ENCODE data around the gene SVEP1. TPM values are rescaled to one million over a fixed set of nuclear protein-coding genes. Genes with fewer than 3 reads are reported as not detected.

SVEP1 gene
- total RNA-seq, 4 donors from 2014 or later: 13.9 to 26.8 (median 17.4) TPM

- Histone ChIP-seq H3K27me3 (no peaks in the 10 kb centered on the region), H3K9me3 (no peaks in the 10 kb centered on the region), H3K36me3 (no peaks in the 10 kb centered on the region), H3K4me3 (no peak overlapping the region), H3K4me1 (no peaks in the 10 kb centered on the region), H3K27ac (no peak overlapping the region)
- intact Hi-C loops (cut with DNase I; ENCODE audit: low total_unique reads): no loop called here
- TF ChIP-seq POLR2A (IDR thresholded peaks at IDR 0.05): no peak
- in situ Hi-C loops (cut with MboI; ENCODE audit: low pct_ligation_motif_present in 1 of 4, low pct_unique_long_range_greater_than_20kb in 1 of 4, low sequenced_read_pairs in 3 of 4): loop anchor here in 3 of 4 donors (25.0 kb wide), 2 partner anchors 164 to 414 kb away; no protein-coding TSS in a partner anchor
- no peak for DNase-seq
- 86 to 95% methylated on average over 4 of the region's 4 CpGs for WGBS, 2 donors (ENCODE audit: low coverage in 1 of 2)
Observed at GRCh38 chr9:110601098-110601497, 21.6 kb upstream of the SVEP1 start.

- H3K9me3 ChIP-seq: no peaks in the 10 kb centered on the region
- no peak for DNase-seq
- H3K4me1 ChIP-seq: no peaks in the 10 kb centered on the region
- in situ Hi-C loops (cut with MboI; ENCODE audit: low pct_ligation_motif_present in 1 of 4, low pct_unique_long_range_greater_than_20kb in 1 of 4, low sequenced_read_pairs in 3 of 4) (no loop called here), intact Hi-C loops (cut with DNase I; ENCODE audit: low total_unique reads) (no loop called here)
- H3K27me3 ChIP-seq: no peaks in the 10 kb centered on the region
- WGBS, 2 donors (ENCODE audit: low coverage in 1 of 2): 86% methylated on average over 9 of the region's 10 CpGs; no CpG with 5 or more reads in 1 of the 2 donors
- H3K27ac ChIP-seq: no peak overlapping the region
- H3K36me3 ChIP-seq: no peaks in the 10 kb centered on the region
- no peak for TF ChIP-seq CTCF (IDR thresholded peaks at IDR 0.05)
- TF ChIP-seq POLR2AphosphoS5 (IDR thresholded peaks at IDR 0.05): no peak
- no peak for TF ChIP-seq POLR2A (IDR thresholded peaks at IDR 0.05)
- TF ChIP-seq EP300 (IDR thresholded peaks at IDR 0.05; ENCODE audit: low read depth): no peak
- no peak overlapping the region for H3K4me3 ChIP-seq
Observed at GRCh38 chr9:110599468-110599867, 19.9 kb upstream of the SVEP1 start.

GRCh38 chr9:110592044-110592830 lies 12.7 kb upstream of the SVEP1 start:
- Histone ChIP-seq H3K27ac (no peak overlapping the region), H3K9me3 (no peaks in the 10 kb centered on the region), H3K4me3 (no peak overlapping the region), H3K27me3 (no peaks in the 10 kb centered on the region), H3K4me1 (no peaks in the 10 kb centered on the region), H3K36me3 (no peaks in the 10 kb centered on the region)
- intact Hi-C loops (cut with DNase I; ENCODE audit: low total_unique reads) (no loop called here), in situ Hi-C loops (cut with MboI; ENCODE audit: low pct_ligation_motif_present in 1 of 4, low pct_unique_long_range_greater_than_20kb in 1 of 4, low sequenced_read_pairs in 3 of 4) (no loop called here)
- WGBS, 2 donors (ENCODE audit: low coverage in 1 of 2): 79 to 82% methylated on average over 3 to 5 of the region's 5 CpGs
- DNase-seq: no peak
- TF ChIP-seq POLR2AphosphoS5 (IDR thresholded peaks at IDR 0.05) (no peak), EP300 (IDR thresholded peaks at IDR 0.05; ENCODE audit: low read depth) (no peak), CTCF (IDR thresholded peaks at IDR 0.05) (no peak), POLR2A (IDR thresholded peaks at IDR 0.05) (no peak)

GRCh38 chr9:110591526-110591925 lies 12.0 kb upstream of the SVEP1 start:
- Histone ChIP-seq H3K4me1 (no peaks in the 10 kb centered on the region), H3K27ac (no peak overlapping the region), H3K9me3 (no peaks in the 10 kb centered on the region), H3K27me3 (no peaks in the 10 kb centered on the region), H3K36me3 (no peaks in the 10 kb centered on the region), H3K4me3 (no peak overlapping the region)
- intact Hi-C loops (cut with DNase I; ENCODE audit: low total_unique reads): no loop called here
- DNase-seq: no peak
- in situ Hi-C loops (cut with MboI; ENCODE audit: low pct_ligation_motif_present in 1 of 4, low pct_unique_long_range_greater_than_20kb in 1 of 4, low sequenced_read_pairs in 3 of 4): no loop called here
- TF ChIP-seq CTCF (IDR thresholded peaks at IDR 0.05) (no peak), EP300 (IDR thresholded peaks at IDR 0.05; ENCODE audit: low read depth) (no peak)
- 22 to 39% methylated on average over 1 of the region's 1 CpG for WGBS, 2 donors (ENCODE audit: low coverage in 1 of 2)

- H3K4me1 ChIP-seq: no peaks in the 10 kb centered on the region
- intact Hi-C loops (cut with DNase I; ENCODE audit: low total_unique reads) (no loop called here), in situ Hi-C loops (cut with MboI; ENCODE audit: low pct_ligation_motif_present in 1 of 4, low pct_unique_long_range_greater_than_20kb in 1 of 4, low sequenced_read_pairs in 3 of 4) (no loop called here)
- 50 to 59% methylated on average over 1 of the region's 1 CpG for WGBS, 2 donors (ENCODE audit: low coverage in 1 of 2)
- no peak for DNase-seq
- TF ChIP-seq CTCF (IDR thresholded peaks at IDR 0.05) (no peak), POLR2AphosphoS5 (IDR thresholded peaks at IDR 0.05) (no peak), EP300 (IDR thresholded peaks at IDR 0.05; ENCODE audit: low read depth) (no peak), POLR2A (IDR thresholded peaks at IDR 0.05) (no peak)
- no peak overlapping the region for H3K4me3 ChIP-seq
- no peaks in the 10 kb centered on the region for H3K9me3 ChIP-seq
- no peaks in the 10 kb centered on the region for H3K36me3 ChIP-seq
- no peaks in the 10 kb centered on the region for H3K27me3 ChIP-seq
- H3K27ac ChIP-seq: no peak overlapping the region
Observed at GRCh38 chr9:110590816-110591215, 11.3 kb upstream of the SVEP1 start.
